AG10803 (cell line): ENCODE results near the gene EEFSEC.

Experiments used
- DNase-seq: peaks from one replicate; pipeline ENCODE4 v3.0.0; 2010; ENCODE audit warnings: low read depth
- H3K4me3 ChIP-seq: 2 replicates; pipeline ENCODE4 v1.5.1; 2011; ENCODE audit warnings: mild to moderate bottlenecking, low read length, control low read depth
- CTCF ChIP-seq: conservative IDR thresholded peaks from 2 replicates; pipeline ENCODE4 v1.5.1; 2011; ENCODE audit warnings: mild to moderate bottlenecking, low read length, control low read depth, inconsistent platforms

The EEFSEC gene

GRCh38 chr3:128195369-128195768 is 42.1 kb downstream of the EEFSEC start:
- H3K4me3 ChIP-seq = no peak overlapping the region
- no peak for TF ChIP-seq CTCF
- DNase-seq = no peak

GRCh38 chr3:128195802-128196201 is 42.5 kb downstream of the EEFSEC start:
- H3K4me3 ChIP-seq = no peak overlapping the region
- TF ChIP-seq CTCF = no peak
- no peak for DNase-seq

GRCh38 chr3:128196647-128197046 is 43.4 kb downstream of the EEFSEC start:
- DNase-seq = no peak
- no peak overlapping the region for H3K4me3 ChIP-seq
- no peak for TF ChIP-seq CTCF

- no peak for DNase-seq
- no peak overlapping the region for H3K4me3 ChIP-seq
- no peak for TF ChIP-seq CTCF
Observed at GRCh38 chr3:128197855-128198254, 44.6 kb downstream of the EEFSEC start.

- no peak for DNase-seq
- no peak overlapping the region for H3K4me3 ChIP-seq
- TF ChIP-seq CTCF = no peak
Observed at GRCh38 chr3:128198313-128198712, 45.0 kb downstream of the EEFSEC start.

- TF ChIP-seq CTCF = no peak
- H3K4me3 ChIP-seq = no peak overlapping the region
- no peak for DNase-seq
Observed at GRCh38 chr3:128199110-128199509, 45.8 kb downstream of the EEFSEC start.

- TF ChIP-seq CTCF = no peak
- H3K4me3 ChIP-seq = no peak overlapping the region
- DNase-seq = no peak
Observed at GRCh38 chr3:128201158-128201755, 48.0 kb downstream of the EEFSEC start.
